A673 (cell line): ENCODE measurements around the gene GAL3ST2. TPM values are rescaled to one million over a fixed set of nuclear protein-coding genes. Genes with fewer than 3 reads are reported as not detected.

Experiments used
- BruUV-seq: library from RNA; stranded (reverse); fragments of 400-500 nt; replicated peaks from 2 replicates; lab custom pipeline; 2021; lab: Mats Ljungman, UMichigan
- CTCF ChIA-PET: fragments of 300-600 bp; sonication (Branson Sonifier 250); formaldehyde crosslinking; loops from one replicate; lab custom pipeline; 2022; ENCODE audit warnings: antibody characterized with exemption; lab: Charles Lee
- POLR2A ChIA-PET: fragments of 300-600 bp; sonication (Branson Sonifier 250); formaldehyde crosslinking; loops from one replicate; lab custom pipeline; 2022; ENCODE audit warnings: antibody characterized with exemption; ENCODE audit not compliant: low non-redundant PET; lab: Charles Lee
- DNase-seq: peaks from one replicate; pipeline ENCODE4 v3.0.0-alpha.2; 2015; ENCODE audit warnings: low spot score
- H3K27ac ChIP-seq: fragments of 200-600 bp; sonication (generic); 2 replicates; pipeline ENCODE4 v1.5.1; 2016; ENCODE audit warnings: mixed run types, low read depth, mild to moderate bottlenecking, mixed read lengths, antibody characterized with exemption, low read length; ENCODE audit not compliant: poor library complexity, severe bottlenecking
- H3K27me3 ChIP-seq: fragments of 200-600 bp; sonication (generic); replicated peaks from 2 replicates; pipeline ENCODE4 v1.6.1; 2017; ENCODE audit warnings: mixed run types, low read depth, mild to moderate bottlenecking, mixed read lengths, antibody characterized with exemption, low read length; ENCODE audit not compliant: insufficient read depth, poor library complexity
- H3K36me3 ChIP-seq: fragments of 200-600 bp; sonication (generic); 2 replicates; pipeline ENCODE4 v1.6.1; 2016; ENCODE audit warnings: mixed run types, mild to moderate bottlenecking, mixed read lengths, antibody characterized with exemption, low read length; ENCODE audit not compliant: insufficient read depth, poor library complexity, severe bottlenecking
- H3K4me1 ChIP-seq: fragments of 200-600 bp; sonication (generic); 2 replicates; pipeline ENCODE4 v1.6.1; 2017; ENCODE audit warnings: mixed run types, mild to moderate bottlenecking, mixed read lengths, antibody characterized with exemption, low read length; ENCODE audit not compliant: insufficient read depth, poor library complexity, severe bottlenecking
- H3K4me3 ChIP-seq: fragments of 200-600 bp; sonication (generic); 2 replicates; pipeline ENCODE4 v1.5.1; 2016; ENCODE audit warnings: low read depth, mixed run types, mild to moderate bottlenecking, mixed read lengths, low read length; ENCODE audit not compliant: poor library complexity, severe bottlenecking
- H3K9me3 ChIP-seq: fragments of 200-600 bp; sonication (generic); 2 replicates; pipeline ENCODE4 v1.6.1; 2016; ENCODE audit warnings: mixed run types, low read depth, mild to moderate bottlenecking, mixed read lengths, antibody characterized with exemption, low read length; ENCODE audit not compliant: poor library complexity, severe bottlenecking
- CTCF ChIP-seq: fragments of 300-800, 200-600 bp; sonication (generic); conservative IDR thresholded peaks from 2 replicates; pipeline ENCODE4 v1.5.1; 2017; ENCODE audit warnings: low read depth, mild to moderate bottlenecking, antibody characterized with exemption, low read length, moderate library complexity, mixed read lengths
- EZH2 ChIP-seq: fragments of 200-600 bp; sonication (generic); IDR thresholded peaks from 2 replicates; pipeline ENCODE4 v1.6.1; 2017; ENCODE audit warnings: borderline replicate concordance, low read depth, mild to moderate bottlenecking, mixed read lengths, antibody characterized with exemption, low read length; ENCODE audit not compliant: poor library complexity, severe bottlenecking
- intact Hi-C: fragments of 100-400 bp; cut with micrococcal nuclease; formaldehyde crosslinking; loops from one replicate; pipeline ENCODE4 v1.10.0; 2022; ENCODE audit not compliant: unreplicated experiment
- total RNA-seq: library from RNA; stranded (reverse); gene quantifications from 2 replicates; pipeline ENCODE4 v1.2.3, GENCODE V29; 2021

Gene GAL3ST2
- total RNA-seq, 1 experiment from 2014 or later = 5.0 TPM

- no TSS peak for BruUV-seq
- H3K27me3 ChIP-seq = no peaks in the 10 kb centered on the region
- intact Hi-C loops = no loop called here
- DNase-seq = no peak
- POLR2A ChIA-PET = no interaction called here
- no peaks in the 10 kb centered on the region for H3K36me3 ChIP-seq
- H3K27ac ChIP-seq = no peak overlapping the region
- no peak overlapping the region for H3K4me3 ChIP-seq
- no peak for TF ChIP-seq CTCF
- TF ChIP-seq EZH2 = no peak
- peaks cover 3% of the 10 kb centered on the region for H3K9me3 ChIP-seq
- CTCF ChIA-PET = no interaction called here
- peaks cover 26% of the 10 kb centered on the region for H3K4me1 ChIP-seq
These were observed 60.8 kb downstream of the GAL3ST2 start for GRCh38 chr2:241837197-241837965.

GRCh38 chr2:241841181-241842066, 64.8 kb downstream of the GAL3ST2 start:
- CTCF ChIA-PET = no interaction called here
- Histone ChIP-seq H3K36me3 (no peaks in the 10 kb centered on the region), H3K27ac (peak overlapping the region; percentile 54), H3K4me3 (no peak overlapping the region), H3K27me3 (no peaks in the 10 kb centered on the region), H3K4me1 (peaks cover 14% of the 10 kb centered on the region), H3K9me3 (no peaks in the 10 kb centered on the region)
- TF ChIP-seq CTCF (no peak), EZH2 (no peak)
- DNase-seq = no peak
- no TSS peak for BruUV-seq
- POLR2A ChIA-PET = no interaction called here
- intact Hi-C loops = no loop called here

GRCh38 chr2:241842067-241842415, 65.4 kb downstream of the GAL3ST2 start:
- Histone ChIP-seq H3K9me3 (no peaks in the 10 kb centered on the region), H3K27me3 (no peaks in the 10 kb centered on the region), H3K4me1 (peaks cover 14% of the 10 kb centered on the region), H3K36me3 (no peaks in the 10 kb centered on the region), H3K4me3 (no peak overlapping the region), H3K27ac (peak overlapping the region; percentile 54)
- POLR2A ChIA-PET = no interaction called here
- TF ChIP-seq EZH2 (no peak), CTCF (no peak)
- CTCF ChIA-PET = no interaction called here
- BruUV-seq = no TSS peak
- DNase-seq = no peak
- intact Hi-C loops = no loop called here
